Uterus (tissue), 2 donors: ENCODE data around the gene GPX7.

Experiments used
- POLR2A ChIP-seq, 2 donors: fragments of 450-650 bp; IDR thresholded peaks; one replicate each; pipeline ENCODE4 v1.6.1; 2016; ENCODE audit warnings: antibody characterized with exemption in 2 of 2, mild to moderate bottlenecking in 1 of 2, moderate library complexity in 1 of 2
- TF ChIP-seq, protein P1 (sequence below), 4 experiments: fragments of 200-600 bp in 2 of 4; fragments of 450-650 bp in 2 of 4; sonication (generic) in 2 of 4; IDR thresholded peaks; one replicate each; pipeline ENCODE4 v1.5.1; 2016 to 2019; ENCODE audit warnings: antibody characterized with exemption in 4 of 4, mild to moderate bottlenecking in 2 of 4, moderate library complexity in 1 of 4

DNA sequence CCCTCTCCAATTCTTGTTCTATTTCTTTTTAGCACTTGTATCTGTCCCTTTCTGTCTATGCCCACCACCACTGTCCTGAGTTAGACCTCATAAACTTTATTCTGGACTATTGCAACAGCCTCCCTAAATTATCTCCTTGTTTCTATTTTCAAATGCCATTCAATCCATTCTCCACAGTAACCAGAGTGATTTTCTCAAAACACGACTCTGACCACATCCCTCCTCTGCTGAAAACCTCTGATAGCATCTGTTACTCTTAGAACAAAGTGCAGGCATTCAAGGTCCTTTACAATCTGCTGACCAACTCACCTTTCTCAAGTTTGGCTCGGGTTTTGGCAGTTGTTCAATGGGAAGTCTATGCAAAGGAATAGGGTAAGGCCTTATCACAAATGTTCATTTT, 22.8 kb upstream of the GPX7 start:
- TF ChIP-seq, protein P1, sequence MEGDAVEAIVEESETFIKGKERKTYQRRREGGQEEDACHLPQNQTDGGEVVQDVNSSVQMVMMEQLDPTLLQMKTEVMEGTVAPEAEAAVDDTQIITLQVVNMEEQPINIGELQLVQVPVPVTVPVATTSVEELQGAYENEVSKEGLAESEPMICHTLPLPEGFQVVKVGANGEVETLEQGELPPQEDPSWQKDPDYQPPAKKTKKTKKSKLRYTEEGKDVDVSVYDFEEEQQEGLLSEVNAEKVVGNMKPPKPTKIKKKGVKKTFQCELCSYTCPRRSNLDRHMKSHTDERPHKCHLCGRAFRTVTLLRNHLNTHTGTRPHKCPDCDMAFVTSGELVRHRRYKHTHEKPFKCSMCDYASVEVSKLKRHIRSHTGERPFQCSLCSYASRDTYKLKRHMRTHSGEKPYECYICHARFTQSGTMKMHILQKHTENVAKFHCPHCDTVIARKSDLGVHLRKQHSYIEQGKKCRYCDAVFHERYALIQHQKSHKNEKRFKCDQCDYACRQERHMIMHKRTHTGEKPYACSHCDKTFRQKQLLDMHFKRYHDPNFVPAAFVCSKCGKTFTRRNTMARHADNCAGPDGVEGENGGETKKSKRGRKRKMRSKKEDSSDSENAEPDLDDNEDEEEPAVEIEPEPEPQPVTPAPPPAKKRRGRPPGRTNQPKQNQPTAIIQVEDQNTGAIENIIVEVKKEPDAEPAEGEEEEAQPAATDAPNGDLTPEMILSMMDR (IDR thresholded peaks at IDR 0.05) = no peak
- TF ChIP-seq POLR2A (IDR thresholded peaks at IDR 0.05) = no peak
